ENCODE data around the gene ANKRD27. TPM values are rescaled to one million over a fixed set of nuclear protein-coding genes. Genes with fewer than 3 reads are reported as not detected.

The ANKRD27 gene
- total and polyA plus RNA-seq, 2 donors (not counting 1 experiment from before 2014, with no cell fraction given) = 12.9 to 43.8 TPM

DNA sequence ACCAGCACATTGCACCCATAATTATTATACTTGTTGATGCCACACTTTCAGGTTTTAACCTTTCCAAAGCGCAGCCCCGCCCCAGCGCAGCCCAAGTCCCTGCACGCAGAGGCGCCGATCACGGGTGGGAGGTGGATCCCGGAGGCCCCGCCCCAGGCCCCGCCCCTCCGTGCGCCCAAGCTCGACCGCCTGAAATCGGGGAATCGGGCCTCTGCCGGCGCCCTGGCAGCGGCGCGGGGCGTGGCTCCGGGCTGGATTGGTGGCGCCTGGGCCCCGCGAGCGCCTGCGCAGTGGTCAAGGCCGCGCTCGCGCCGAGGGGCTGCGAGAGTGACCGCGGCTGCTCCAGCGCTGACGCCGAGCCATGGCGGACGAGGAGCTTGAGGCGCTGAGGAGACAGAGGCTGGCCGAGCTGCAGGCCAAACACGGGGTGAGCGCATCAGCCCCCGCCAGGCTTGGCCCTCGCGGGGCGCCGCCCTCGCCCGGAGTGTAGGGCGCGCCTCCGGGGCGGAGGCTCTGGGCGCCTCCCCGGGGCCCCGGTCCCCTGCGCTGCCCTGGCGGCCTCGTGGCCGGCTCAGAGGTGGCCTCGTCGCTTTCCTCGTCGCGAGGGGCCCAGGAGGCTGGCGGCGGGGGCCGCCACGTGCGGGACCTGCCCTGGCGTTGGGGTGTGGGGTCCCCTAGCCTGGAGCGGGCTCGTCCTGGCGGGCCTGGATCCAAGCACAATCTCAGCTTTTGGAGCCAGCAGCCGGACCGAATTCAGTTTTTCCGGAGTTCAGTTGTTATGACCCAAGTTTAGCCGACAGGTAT is 93.9 kb downstream of the ANKRD27 start, which contains the start of gene PDCD5:
PDCD5 (plus strand) TSS at position 290 of the 804 bp plus-strand sequence; CDS start at position 362, 72 bp downstream.
- H3K4me3 ChIP-seq (ENCODE audit: control extremely low read depth in 1 of 5, extremely low read depth in 1 of 5, insufficient read depth in 1 of 5, low read depth in 2 of 5, low read length in 4 of 5) = peak within 1 kb of the TSS; percentile 51 to 85 (median 73)
- ATAC-seq (ENCODE audit: low read depth) (peak; percentile 94), DNase-seq (peak; percentile 96)
- intact Hi-C loops (cut with micrococcal nuclease) = loop anchor here (1.0 to 5.0 kb wide), 7 partner anchors 94 to 596 kb away; partner anchors contain the start of genes ANKRD27, CEP89, DPY19L3 and FAAP24
- H3K9ac ChIP-seq (ENCODE audit: low read length) = peak within 1 kb of the TSS; percentile 80
- WGBS (ENCODE audit: insufficient coverage) = under 1% methylated on average over 81 of the region's 81 CpGs
- H3K27ac ChIP-seq (ENCODE audit: low read length in 2 of 2) = peak within 1 kb of the TSS in 1 of 2 donors; percentile 78
- H3K79me2 ChIP-seq (ENCODE audit: control insufficient read depth, insufficient read depth, low read length) = peaks cover 7% of the 10 kb centered on the region
- H2AFZ ChIP-seq (ENCODE audit: insufficient read depth, low read depth, low read length, poor library complexity, severe bottlenecking) = peak within 1 kb of the TSS; percentile 94
- peak within 1 kb of the TSS; percentile 91 for H3K4me2 ChIP-seq (replicated peaks; ENCODE audit: low read depth, low read length, poor library complexity, severe bottlenecking)
- H3K9me3 ChIP-seq (ENCODE audit: control extremely low read depth in 1 of 3, control insufficient read depth in 2 of 3, insufficient read depth in 1 of 3, low read length in 2 of 3) = peaks cover 0 to 5% (median 0%) of the 10 kb centered on the region in 3 donors
- peaks cover 2 to 15% of the 10 kb centered on the region in 2 experiments for H3K36me3 ChIP-seq (replicated peaks in 1 of 2; ENCODE audit: control extremely low read depth in 1 of 2, control insufficient read depth in 1 of 2, extremely low read depth in 1 of 2, insufficient read depth in 2 of 2, low read length in 1 of 2)
- peak within 1 kb of the TSS; percentile 96 for H3K4me3 Mint-ChIP-seq
- peaks cover 18% of the 10 kb centered on the region for H3K4me1 Mint-ChIP-seq
- ChIA-PET CTCF (interaction anchor here (0.9 to 1.3 kb wide), 2 partner anchors 19 to 243 kb away, joined by 3 read pairs; no protein-coding TSS in a partner anchor), POLR2A (interaction anchor here (0.6 to 1.0 kb wide), 4 partner anchors 14 to 236 kb away, joined by 4 to 7 read pairs (median 6); partner anchors contain the start of genes DPY19L3 and ZNF507)
- peaks cover 4% of the 10 kb centered on the region for H3K27me3 Mint-ChIP-seq
- peaks cover 13 to 19% of the 10 kb centered on the region in 2 donors for H3K4me1 ChIP-seq (ENCODE audit: control insufficient read depth in 2 of 2, insufficient read depth in 2 of 2, low read length in 2 of 2)
- H3K9me3 Mint-ChIP-seq (ENCODE audit: insufficient read depth) = no peaks in the 10 kb centered on the region
- H4K20me1 ChIP-seq (ENCODE audit: control insufficient read depth, insufficient read depth, low read length, poor library complexity, severe bottlenecking) = no peaks in the 10 kb centered on the region
- TF ChIP-seq, protein P1, sequence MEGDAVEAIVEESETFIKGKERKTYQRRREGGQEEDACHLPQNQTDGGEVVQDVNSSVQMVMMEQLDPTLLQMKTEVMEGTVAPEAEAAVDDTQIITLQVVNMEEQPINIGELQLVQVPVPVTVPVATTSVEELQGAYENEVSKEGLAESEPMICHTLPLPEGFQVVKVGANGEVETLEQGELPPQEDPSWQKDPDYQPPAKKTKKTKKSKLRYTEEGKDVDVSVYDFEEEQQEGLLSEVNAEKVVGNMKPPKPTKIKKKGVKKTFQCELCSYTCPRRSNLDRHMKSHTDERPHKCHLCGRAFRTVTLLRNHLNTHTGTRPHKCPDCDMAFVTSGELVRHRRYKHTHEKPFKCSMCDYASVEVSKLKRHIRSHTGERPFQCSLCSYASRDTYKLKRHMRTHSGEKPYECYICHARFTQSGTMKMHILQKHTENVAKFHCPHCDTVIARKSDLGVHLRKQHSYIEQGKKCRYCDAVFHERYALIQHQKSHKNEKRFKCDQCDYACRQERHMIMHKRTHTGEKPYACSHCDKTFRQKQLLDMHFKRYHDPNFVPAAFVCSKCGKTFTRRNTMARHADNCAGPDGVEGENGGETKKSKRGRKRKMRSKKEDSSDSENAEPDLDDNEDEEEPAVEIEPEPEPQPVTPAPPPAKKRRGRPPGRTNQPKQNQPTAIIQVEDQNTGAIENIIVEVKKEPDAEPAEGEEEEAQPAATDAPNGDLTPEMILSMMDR (IDR thresholded peaks at IDR 0.05) = no peak
- TF ChIP-seq EZH2 (IDR thresholded peaks at IDR 0.05; ENCODE audit: borderline replicate concordance, insufficient read depth, low read depth, low read length, poor library complexity, severe bottlenecking) = no peak
- H3K27me3 ChIP-seq (replicated peaks in 1 of 4; ENCODE audit: control extremely low read depth in 1 of 4, control insufficient read depth in 3 of 4, insufficient read depth in 4 of 4, low read length in 3 of 4) = no peaks in the 10 kb centered on the region
- peak within 1 kb of the TSS; percentile 95 for H3K27ac Mint-ChIP-seq
